ENCODE results near the gene TNPO3.
"Not testable (repeated sequence)": the region's sequence is repeated elsewhere in the genome, so short reads cannot be mapped to it uniquely, and the experiment has no call there.

The TNPO3 gene

DNA sequence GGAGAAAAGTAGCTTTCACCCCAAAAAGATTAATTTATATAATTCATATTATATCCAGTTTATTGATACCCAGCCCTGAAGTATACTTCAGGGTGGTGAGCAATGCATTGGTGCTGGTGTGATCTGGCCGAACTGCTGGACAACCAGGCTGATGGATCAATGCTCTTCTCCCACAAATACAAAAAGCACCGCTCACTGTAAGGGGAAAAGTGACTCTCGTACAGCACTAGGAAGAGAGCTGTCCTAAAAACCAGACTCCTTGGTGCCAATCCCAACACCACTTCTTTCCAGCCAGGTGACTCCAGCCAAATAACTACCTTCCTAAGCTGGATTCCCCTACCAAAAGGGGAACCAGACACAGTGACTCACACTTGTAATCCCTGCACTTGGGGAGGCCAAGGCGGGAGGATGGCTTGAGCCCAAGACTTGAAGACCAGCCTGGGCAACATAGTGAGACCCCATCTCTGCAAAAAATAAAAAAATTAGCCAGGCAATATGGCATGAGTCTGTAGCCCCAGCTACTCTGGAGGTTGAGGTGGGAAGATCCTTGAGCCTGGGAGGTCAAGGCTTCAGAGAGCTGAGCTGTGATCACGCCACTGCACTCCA is 13.1 kb upstream of the TNPO3 start:
- DNase-seq: no peak

GRCh38 chr7:129067132-129067561 is 12.2 kb upstream of the TNPO3 start:
- DNase-seq: not testable (repeated sequence)

DNA sequence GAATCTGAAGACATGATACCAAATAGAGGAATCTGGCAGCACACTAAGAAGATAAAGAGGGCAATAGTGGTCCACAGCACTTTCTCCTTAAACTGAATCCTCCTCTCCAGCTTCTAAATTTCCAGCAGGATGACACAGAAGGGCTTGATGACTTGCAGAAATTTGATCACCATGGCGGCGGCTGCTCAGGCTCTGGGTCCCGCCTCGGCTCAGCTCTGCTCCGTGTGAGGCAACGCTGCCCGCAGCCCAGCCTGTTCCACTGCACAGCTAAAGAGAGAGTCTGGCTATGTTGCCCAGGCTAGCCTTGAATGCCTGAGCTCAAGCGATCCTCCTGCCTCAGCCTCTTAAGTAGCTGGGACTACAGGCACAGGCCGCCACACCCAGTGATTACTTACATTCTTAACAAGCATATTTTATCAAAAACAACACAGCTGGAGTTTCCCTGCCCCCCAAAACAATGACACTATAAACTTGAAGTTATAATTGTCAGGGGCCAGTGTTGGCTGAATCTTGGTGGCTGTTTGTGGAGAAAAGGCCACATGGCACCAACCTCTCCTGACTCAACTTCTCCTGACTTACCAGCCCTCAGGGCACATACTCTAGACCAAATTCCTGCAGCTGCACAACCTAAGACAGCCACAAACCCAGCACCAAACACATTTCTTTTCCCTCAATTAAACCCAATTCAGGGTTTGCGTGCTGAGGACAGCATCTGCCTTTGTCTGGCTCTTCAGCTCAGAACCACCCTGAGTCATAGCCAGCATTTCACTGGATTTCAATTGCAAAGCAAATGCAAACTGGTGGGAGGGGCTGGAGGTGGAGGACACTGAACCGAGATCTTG is 11.6 kb upstream of the TNPO3 start:
- DNase-seq: no peak

DNA sequence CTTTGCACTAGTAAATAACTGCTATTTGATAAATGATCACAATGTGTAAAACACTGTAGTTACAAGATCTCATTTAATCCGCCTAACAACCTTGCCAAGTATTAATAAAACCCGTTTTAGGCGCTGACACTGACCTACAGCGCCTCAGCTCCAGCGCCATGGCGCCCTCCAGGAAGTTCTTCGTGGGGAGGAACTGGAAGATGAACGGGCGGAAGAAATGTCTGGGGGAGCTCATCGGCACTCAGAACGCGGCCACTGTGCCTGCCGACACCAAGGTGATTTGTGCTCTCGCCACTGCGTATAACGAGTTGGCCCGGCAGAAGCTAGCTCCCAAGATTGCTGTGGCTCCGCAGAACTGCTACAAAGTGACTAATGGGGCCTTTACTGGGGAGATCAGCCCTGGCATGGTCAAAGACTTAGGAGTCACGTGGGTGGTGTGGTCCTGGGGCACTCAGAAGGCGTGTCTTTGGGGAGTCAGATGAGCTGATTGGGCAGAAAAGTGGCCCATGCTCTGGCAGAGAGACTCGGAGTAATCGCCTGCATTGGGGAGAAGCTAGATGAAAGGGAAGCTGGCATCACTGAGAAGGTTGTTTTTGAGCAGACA is 1.1 kb upstream of the TNPO3 start:
- DNase-seq: no peak

DNA sequence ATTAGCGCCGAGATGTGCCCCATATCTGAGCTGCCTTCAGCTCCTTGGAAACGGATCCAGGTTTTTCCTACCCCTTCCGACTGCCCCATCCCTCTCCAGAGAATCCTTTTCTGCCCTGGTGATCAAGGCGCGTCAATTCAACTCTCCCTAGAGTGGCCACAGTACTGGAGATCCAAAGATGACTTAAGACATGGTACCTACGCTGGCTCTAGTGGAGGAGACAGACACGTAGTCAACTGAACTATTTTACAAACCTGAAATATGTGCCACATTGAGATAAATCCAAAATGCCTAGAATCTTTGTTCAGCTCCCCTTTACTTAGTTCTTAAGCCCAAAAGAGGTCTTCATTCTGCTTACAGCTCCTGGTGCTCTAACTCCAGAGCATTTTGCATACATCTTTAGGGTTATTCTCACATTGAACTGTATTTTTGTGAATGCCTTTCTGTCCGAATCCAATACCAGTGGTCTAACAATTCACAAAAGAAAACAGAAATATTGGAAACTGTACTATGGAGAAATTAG is 444 bp upstream of the TNPO3 start:
- DNase-seq: peak in 1 of 2 experiments; percentile 75

- DNase-seq: peak in 1 of 2 experiments; percentile 54
Observed at GRCh38 chr7:129053938-129054437, 923 bp downstream of the TNPO3 start.

DNA sequence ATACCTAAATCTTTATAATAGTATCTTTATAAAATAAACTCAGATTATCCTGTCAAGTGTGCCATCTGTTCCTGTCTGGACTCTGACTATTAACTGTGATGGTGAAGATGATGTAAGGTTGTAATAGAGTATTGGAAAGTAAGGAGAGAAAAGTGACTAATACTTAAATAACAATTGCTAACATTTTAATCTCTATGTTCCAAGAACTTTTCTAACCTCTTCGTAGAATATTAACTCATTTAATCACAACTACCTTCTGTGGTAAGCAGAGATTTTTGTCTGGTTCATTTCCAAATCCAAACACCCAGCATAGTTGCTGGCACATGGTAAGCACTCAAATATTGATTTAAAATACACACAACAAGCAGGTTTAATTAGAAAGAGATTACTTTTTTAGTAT is 2.5 kb downstream of the TNPO3 start:
- DNase-seq: no peak

- DNase-seq: not testable (repeated sequence)
Observed at GRCh38 chr7:129051459-129051858, 3.5 kb downstream of the TNPO3 start.

- no peak for DNase-seq
Observed at GRCh38 chr7:129047761-129048160, 7.2 kb downstream of the TNPO3 start.

- no peak for DNase-seq
Observed at GRCh38 chr7:129045682-129046081, 9.2 kb downstream of the TNPO3 start.

GRCh38 chr7:129043012-129043411 is 11.9 kb downstream of the TNPO3 start:
- no peak for DNase-seq

DNA sequence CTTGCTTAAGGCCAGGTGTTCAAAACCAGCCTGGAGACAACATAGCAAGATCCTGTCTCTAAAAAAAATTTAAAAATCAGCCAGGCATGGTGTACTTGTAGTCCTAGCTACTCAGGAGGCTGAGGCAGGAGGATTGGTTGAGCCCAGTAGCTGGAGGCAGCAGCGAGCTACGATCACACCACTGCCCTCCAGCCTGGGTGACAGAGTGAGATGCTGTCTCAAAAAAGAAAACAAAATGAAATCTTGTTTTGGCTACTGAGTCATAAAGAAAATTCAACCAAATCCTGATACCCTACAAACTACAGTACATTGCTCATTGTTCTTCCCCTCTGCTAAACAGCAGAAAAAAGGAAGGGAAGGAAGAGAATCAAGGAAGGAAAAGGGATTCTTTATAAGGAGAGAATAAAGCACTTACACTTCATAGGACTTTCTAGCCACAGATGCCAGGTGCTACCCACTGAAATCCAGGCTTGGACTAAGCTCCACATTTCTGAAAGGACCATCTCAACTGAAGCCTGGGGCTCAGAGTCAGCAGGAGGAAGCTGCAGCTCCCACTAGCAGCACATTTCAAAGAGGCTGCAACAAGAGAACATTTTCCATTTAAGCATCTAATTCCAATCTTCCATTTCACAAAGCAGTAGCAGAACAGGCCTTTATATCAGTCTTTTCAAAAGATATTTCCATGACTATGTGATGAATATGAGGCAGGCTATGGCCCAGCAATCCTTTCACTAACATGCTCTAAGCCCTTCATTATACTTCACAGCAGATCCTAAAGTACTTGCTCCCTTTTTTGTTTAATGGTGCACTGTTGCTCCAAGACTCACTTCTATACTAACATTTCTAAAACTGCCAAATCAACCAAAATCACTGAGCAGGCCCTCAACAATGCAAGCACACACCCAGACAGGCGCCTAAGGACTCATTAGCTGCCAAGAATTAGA is 13.5 kb downstream of the TNPO3 start:
- peak in 1 of 2 experiments; percentile 4 for DNase-seq

DNA sequence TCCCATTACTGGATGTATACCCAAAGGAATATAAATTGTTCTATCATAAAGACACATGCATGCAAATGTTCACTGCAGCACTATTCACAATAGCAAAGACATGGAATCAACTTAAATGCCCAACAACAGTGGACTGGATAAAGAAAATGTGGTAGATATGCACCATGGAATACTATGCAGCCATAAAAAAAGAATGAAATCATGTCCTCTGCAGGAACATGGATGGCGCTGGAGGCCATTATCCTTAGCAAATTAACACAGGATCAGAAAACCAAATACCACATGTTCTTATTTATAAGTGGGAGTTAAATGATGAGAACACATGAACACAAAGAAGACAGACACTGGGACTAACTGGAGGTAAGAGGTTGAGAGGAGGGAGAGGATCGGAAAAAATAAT is 16.4 kb downstream of the TNPO3 start:
- not testable (repeated sequence) for DNase-seq

- no peak for DNase-seq
Observed at GRCh38 chr7:129037585-129037984, 17.3 kb downstream of the TNPO3 start.

- DNase-seq: no peak
Observed at GRCh38 chr7:129032017-129032416, 22.9 kb downstream of the TNPO3 start.

DNA sequence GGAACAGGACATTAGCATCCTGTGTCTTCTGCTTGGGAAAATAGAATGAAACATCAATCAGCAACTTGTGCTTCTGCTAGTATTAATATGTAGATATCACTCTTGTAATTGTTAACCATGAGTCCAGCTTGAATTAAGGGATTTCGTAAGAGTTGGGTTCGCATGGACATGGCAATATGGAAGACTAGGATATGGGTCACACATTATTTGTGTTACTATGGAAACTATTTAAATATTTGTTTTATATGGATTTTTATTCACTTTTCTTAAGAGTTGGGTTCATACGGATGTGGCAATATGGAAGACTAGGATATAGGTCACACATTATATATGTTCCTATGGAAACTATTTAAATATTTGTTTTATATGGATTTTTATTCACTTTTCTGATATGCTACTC is 24.5 kb downstream of the TNPO3 start:
- no peak for DNase-seq

DNA sequence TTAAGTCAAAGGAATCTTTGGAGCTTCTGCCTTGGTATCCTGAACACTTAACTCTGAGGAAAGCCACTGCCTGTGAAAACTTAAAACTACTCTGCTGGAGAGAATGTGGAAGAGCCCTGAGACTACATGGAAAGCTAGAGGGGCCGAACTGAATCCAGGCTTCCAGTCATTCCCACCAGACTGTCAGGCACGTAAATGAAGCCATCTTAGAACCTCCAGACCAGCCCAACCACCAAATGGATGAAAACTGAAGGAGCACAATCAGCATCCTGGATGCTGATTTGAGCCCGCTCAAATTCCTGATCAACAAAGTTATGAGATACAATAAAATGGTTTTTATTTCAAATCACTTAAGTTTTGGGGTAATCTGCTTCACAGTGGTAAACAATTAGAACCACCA is 30.8 kb downstream of the TNPO3 start:
- DNase-seq: no peak

- no peak for DNase-seq
Observed at GRCh38 chr7:129021656-129022055, 33.3 kb downstream of the TNPO3 start.

- DNase-seq: no peak
Observed at GRCh38 chr7:129017933-129018538, 36.9 kb downstream of the TNPO3 start.

DNA sequence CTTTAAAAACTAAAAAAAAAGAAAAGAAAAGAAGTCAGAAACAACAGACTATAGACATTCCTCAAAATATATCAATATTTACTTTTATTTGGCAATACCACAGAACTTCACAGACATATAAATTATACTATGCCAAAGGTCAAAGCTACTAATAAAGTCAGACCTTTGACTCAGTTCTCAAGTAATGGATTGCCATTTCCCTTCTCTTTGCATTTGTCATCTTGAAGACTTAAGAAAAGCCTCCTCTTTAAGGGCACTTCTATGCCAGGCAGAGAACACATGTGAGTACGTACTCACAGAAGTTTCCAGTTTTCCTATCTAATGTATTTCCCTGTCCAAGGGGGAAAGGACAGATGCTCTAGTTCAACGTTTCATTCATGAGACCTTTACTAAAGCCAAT is 37.6 kb downstream of the TNPO3 start:
- no peak for DNase-seq

- DNase-seq: no peak
Observed at GRCh38 chr7:129014501-129015101, 40.3 kb downstream of the TNPO3 start.
